SK-N-MC (cell line): ENCODE data around the gene PEX14.
"Not testable (repeated sequence)": the region's sequence is repeated elsewhere in the genome, so short reads cannot be mapped to it uniquely, and the experiment has no call there.

ENCODE experiments used
- EZH2 ChIP-seq: fragments of 200-600 bp; sonication (generic); IDR thresholded peaks from one replicate; pipeline ENCODE4 v1.6.1; 2017; ENCODE audit warnings: antibody characterized with exemption
- FOXP2 ChIP-seq: optimal IDR thresholded peaks from 2 replicates; pipeline ENCODE3; 2011; ENCODE audit warnings: mild to moderate bottlenecking, moderate library complexity; ENCODE audit not compliant: insufficient read depth; ENCODE audit errors: extremely low read length, control extremely low read depth
- POLR2AphosphoS5 ChIP-seq: IDR thresholded peaks from 2 replicates; pipeline ENCODE4 v1.6.1; 2012; ENCODE audit warnings: mild to moderate bottlenecking, low read depth, low read length, borderline replicate concordance

DNA sequence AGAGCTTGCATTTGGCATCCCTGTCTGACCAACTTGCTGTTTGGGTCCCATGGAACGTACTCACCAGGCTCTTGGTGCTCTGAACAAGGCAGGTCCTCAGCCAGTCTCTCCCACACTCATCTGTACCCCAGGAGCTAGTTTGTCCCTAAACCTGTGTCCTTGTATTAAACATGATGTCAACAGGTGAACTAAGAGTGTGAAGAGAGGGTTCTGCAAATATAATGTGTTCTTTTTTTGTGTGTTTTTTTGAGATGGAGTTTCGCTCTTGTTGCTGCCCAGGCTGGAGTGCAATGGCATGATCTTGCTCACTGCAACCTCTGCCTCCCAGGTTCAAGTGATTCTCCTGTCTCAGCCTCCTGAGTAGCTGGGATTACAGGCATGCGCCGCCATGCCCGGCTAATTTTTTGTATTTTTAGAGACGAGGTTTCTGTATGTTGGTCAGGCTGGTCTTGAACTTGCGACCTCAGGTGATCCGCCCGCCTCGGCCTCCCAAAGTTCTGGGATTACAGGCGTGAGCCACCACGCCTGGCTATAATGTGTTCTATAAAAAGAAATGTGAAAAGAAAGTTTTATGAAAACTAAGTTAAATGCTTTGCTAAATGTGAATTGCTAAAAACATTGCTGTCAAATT lies 31.4 kb downstream of the PEX14 start:
- not testable (repeated sequence) for TF ChIP-seq EZH2, POLR2AphosphoS5, FOXP2
